ENCODE results near the gene ADGRG7.
A peak's percentile ranks its signal among the peaks of the same experiment; 100 is the strongest.

Gene ADGRG7

DNA sequence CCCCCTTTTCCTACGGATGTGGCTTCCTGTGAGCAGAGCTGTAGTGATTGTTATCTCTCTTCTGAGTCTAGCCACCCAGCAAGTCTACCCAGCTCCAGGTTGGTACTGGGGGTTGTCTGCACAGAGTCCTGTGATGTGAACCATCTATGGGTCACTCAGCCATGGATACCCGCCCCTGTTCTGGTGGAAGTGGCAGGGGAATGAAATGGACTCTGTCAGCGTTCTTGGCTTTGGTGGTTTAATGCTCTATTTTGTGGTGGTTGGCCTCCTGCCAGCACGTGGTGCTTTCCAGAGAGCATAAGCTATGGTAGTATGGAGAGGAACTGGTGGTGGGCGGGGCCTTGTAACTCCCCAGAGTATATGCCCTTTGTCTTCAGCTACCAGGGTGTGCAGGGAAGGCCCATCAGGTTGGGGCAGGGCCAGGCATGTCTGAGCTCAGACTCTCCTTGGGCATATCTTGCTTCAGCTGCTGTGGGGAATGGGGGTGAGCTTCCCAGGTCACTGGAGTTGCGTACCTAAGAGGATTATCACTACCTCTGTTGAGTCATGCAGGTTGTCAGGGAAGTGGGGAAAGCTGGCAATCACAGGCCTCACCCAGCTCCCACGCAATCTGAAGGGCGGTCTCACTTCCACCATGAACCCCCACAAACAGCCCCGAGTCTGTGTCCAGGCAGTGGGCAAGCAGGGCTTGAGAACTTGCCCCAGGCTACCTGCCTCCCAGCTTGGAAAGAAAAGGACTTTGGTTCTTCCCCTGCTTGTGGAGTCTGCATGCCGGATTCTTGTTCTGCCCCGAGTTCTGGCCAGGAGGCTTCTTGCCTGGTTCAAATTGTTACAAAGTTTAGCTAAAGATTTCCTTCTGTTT, 9.0 kb upstream of the ADGRG7 start:
- DNase-seq (ENCODE audit: low read depth), result no peak

GRCh38 chr3:100602506-100603444, 6.6 kb upstream of the ADGRG7 start:
- DNase-seq (ENCODE audit: low read depth), result no peak

- peak; percentile 17 for DNase-seq (ENCODE audit: low read depth)
Measured at GRCh38 chr3:100603469-100603868, 5.9 kb upstream of the ADGRG7 start.

- no peak for DNase-seq (ENCODE audit: low read depth)
Measured at GRCh38 chr3:100605358-100605757, 4.0 kb upstream of the ADGRG7 start.

DNA sequence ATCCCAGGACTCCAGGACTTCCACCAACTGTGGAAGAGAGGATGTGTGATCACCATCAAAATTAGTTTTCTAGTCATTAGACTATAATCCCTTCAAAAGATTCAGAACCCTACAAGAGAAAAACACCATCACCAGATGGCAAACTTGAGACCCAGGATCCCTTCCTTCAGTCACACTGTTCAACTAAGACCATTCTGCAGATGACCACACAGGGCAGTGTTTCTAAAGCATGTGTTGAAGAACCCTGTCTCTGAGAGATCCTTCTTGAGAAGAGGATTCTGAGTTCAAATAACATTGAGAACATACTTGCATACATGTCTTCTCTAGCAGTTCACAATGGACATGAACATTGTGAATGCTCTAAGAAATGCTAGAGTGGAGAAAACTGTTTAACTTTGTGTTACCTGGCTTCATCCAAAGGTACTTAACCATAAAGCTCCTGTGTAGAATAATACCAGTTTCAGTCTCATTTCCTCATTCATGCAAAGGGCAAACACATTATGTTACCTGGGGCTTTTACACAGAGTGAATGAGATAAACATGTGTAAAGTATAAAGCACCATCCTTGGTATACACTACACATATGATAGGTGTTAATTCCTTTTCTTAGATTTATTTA, 2.4 kb upstream of the ADGRG7 start:
- no peak for DNase-seq (ENCODE audit: low read depth)

- DNase-seq (ENCODE audit: low read depth), result no peak
Measured at GRCh38 chr3:100609963-100610362, 562 bp downstream of the ADGRG7 start.

- no peak for DNase-seq (ENCODE audit: low read depth)
Measured at GRCh38 chr3:100611221-100611620, 1.8 kb downstream of the ADGRG7 start.

DNA sequence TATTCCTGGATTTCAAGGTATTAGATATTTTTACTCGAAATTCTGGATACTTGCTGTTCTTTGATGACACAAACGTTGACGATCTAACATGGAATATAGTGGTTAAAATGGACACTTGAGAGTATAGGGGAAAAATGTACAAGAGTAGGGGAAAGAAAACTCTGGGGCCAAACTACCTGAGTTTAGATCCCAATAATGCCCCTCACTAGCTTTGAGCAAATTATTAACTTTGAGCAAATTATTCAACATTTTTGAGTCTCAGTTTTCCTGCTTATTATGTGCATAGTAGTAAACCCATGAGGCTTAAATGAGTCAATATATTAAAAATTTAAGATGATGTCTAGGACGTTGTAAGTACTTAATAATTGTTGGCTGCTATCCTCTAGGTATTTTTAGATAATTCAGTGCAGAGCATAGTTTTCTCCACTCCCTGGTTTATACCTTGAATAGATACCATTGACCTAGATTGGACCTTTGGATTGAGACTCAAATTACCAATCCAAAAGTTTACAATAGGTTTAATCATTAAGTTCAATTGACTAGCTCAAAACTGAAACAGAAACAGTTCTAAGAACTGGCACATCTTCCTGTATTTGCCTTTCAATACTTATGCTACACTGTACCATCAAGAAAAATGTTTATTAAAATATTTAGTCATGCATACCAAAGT, 4.5 kb downstream of the ADGRG7 start:
- DNase-seq (ENCODE audit: low read depth), result no peak

GRCh38 chr3:100614941-100615340, 5.5 kb downstream of the ADGRG7 start:
- DNase-seq (ENCODE audit: low read depth), result no peak

DNA sequence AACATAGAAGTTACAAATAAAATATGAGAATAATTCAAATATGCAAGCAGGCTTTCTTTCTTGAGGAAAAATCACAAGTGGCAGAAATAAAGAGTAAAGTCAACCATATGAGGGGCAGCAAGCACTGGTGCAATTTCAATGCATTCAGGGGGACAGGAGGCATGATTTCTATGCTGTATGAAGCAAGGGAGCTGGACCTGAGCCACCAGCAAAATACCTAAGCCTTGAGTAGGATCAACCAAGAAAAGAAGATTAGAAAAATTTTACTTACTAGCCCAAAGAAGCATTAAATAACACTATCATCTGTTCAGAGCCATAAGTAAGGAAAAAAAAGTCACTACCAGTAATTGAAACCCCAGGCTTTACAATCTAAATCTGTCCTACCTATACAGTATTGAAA, 6.3 kb downstream of the ADGRG7 start:
- no peak for DNase-seq (ENCODE audit: low read depth)

DNA sequence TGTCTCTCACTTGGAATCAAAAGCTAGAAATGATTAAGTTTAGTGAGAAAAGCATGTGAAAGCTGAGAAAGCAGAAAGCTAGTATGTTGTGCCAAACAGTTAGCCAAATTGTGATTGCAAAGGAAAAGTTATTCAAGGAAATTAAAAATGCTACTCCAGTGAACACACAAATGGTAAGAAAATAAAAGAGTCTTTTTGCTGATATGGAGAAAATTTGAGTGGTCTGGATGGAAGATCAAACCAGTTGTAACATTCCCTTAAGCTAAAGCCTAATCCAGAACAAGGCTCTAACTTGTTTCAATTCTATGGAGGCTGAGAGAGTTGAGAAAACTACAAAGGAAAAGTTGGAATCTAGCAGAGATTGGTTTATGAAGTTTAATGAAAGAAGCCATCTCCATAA, 11.8 kb downstream of the ADGRG7 start:
- DNase-seq (ENCODE audit: low read depth), result no peak

DNA sequence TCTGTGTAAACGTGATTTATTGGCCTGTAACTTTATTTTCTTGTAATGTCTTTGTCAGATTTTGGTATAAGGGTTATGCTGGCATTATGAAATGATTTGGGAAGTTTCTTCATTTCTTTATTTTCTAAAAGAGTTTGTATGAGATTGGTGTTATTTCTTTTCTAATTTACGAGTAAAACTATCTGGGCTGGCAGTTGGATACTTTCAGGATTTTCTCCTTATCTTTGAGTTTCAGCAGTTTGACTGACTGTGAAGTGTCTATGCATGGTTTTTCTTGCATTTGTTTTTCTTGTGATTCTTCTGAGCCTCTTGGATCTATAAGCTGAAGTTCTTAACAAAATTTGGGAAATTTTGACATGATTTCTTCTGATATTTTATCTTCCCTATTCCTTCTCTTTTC, 18.1 kb downstream of the ADGRG7 start:
- DNase-seq (ENCODE audit: low read depth), result no peak

DNA sequence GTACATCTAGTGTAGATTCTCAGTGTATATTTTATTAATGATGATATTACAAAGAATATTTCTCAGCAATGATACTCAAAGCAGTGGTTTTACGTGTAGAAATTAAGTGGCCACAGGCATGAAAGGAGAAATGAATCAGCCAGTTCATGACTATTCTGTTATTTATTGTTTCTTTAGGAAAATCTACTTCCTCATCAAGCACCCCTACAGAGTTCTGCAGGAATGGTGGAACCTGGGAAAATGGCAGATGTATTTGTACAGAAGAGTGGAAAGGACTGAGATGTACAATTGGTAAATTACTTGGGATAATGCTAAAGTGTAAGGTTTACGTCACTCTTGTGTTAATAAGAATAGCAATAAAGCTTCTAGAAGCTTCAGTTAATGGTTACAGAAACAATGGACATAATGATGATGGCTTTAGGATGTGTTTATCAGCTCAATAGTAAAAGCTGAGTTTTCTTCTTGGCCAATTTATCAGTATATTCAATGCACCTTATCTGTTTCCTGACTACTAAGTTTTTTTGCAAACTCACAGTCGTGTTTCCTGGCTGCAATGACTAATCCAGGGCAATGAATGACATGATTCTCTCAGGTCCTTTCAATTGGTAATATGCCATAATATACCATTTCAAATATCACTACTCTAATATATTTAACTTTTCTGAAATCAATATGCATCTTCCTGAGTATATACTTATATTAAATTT, 20.2 kb downstream of the ADGRG7 start:
- no peak for DNase-seq (ENCODE audit: low read depth)

- no peak for DNase-seq (ENCODE audit: low read depth)
Measured at GRCh38 chr3:100630664-100631063, 21.3 kb downstream of the ADGRG7 start.

DNA sequence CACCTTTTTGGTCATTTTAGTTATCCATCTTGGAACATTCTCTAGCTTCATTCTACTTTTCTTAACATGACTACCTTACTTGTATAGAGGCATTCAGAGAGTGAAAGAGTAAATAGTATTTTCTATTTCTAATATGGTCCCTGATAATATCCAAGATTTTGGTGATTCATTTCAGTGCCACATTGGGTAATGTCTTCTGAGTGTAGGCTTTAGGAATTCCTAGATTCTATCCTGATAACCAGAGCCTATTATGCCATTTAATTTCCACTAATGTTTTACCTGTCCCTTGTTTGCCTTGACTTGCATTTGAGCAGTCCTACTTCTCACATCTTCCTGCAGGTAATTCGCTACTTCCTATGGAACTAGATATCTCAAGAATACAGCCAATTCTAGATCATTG, 21.8 kb downstream of the ADGRG7 start:
- DNase-seq (ENCODE audit: low read depth), result no peak

GRCh38 chr3:100634493-100635272, 25.3 kb downstream of the ADGRG7 start:
- no peak for DNase-seq (ENCODE audit: low read depth)

- no peak for DNase-seq (ENCODE audit: low read depth)
Measured at GRCh38 chr3:100635273-100635701, 25.9 kb downstream of the ADGRG7 start.

- DNase-seq (ENCODE audit: low read depth), result no peak
Measured at GRCh38 chr3:100637197-100637631, 27.8 kb downstream of the ADGRG7 start.

DNA sequence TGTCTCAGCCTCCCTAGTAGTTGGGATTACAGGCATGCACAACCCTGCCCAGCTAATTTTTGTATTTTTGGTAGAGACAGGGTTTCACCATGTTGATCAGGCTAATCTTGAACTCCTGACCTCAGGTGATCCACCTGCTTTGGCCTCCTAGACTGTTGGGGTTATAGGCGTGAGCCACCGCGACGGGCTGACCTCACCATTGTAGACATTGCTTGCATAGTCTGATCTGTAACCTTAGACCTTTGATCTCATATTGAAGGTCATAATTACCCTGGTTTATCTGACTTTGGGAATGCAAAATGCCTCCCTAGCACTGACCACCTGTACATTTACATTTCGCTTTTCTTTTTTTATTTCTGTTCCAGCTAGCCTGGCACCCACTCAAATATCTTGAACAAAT, 31.2 kb downstream of the ADGRG7 start:
- DNase-seq (ENCODE audit: low read depth), result no peak

DNA sequence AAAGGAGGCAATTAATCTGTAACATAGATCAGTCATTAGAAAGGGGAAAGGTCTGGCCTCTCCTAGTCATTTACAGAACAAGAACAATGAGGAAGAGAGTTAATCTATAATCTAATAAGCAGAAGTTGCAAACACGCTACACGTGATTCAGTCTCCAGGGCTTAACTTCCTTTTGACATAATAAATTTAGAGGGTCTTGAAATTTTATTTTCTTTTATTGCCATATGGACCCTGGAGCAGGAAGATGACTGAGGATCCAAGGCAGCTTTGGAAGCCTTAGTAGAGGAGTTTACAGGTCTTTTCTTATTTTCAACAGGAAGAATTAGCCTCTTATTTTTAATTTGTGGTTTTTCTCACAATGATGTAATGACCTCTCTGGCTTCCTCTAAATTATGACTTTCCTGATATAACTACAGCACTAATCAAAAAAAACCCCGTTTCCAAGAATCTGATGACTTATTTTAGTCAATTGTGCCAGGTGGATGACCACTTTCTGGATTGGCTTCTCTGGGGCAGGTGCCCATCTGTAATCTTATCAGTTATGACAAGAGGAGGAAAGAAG, 32.2 kb downstream of the ADGRG7 start:
- DNase-seq (ENCODE audit: low read depth), result no peak

Measured in fibroblast of the conjunctiva (primary cell).